Raji (cell line): ENCODE data around the gene TAPBPL.

Source experiments
- POLR2A ChIP-seq: IDR thresholded peaks from 2 replicates; pipeline ENCODE4 v1.6.1; 2011; ENCODE audit warnings: low read depth, low read length, control low read depth; ENCODE audit not compliant: insufficient read depth

The TAPBPL gene

GRCh38 chr12:6493497-6494257 lies 41.8 kb downstream of the TAPBPL start, which contains the start of gene NCAPD2:
Gene NCAPD2, plus strand, starts transcription at chr12:6494102. Its CDS starts 997 bp downstream, at chr12:6495099.
- peak; percentile 87 for TF ChIP-seq POLR2A

DNA sequence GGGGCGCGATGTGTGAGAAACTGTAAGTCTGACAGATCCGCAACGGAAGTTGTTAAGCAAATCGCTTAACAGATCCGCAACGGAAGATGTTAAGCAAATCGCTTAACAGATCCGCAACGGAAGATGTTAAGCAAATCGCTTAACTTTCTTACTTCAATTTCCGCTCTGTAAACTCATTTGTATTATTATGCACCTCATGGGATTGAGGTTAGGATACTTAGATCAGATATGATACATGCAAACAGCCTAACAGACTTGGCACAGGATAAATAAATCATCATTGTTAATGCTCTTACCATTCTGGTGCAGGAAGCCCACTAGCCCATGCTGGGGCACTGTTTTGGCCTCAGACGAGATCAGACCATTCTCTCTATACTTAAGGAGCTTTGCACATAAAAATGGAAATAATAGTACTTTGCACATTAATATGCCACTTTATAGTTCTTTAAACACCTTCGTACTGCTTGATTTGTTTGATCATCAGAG lies 42.5 kb downstream of the TAPBPL start:
- no peak; the same call in 1 of the 2 replicates for TF ChIP-seq POLR2A

- peak; percentile 19; the same call in 1 of the 2 replicates for TF ChIP-seq POLR2A
Measured at GRCh38 chr12:6494968-6495367, 43.1 kb downstream of the TAPBPL start.

DNA sequence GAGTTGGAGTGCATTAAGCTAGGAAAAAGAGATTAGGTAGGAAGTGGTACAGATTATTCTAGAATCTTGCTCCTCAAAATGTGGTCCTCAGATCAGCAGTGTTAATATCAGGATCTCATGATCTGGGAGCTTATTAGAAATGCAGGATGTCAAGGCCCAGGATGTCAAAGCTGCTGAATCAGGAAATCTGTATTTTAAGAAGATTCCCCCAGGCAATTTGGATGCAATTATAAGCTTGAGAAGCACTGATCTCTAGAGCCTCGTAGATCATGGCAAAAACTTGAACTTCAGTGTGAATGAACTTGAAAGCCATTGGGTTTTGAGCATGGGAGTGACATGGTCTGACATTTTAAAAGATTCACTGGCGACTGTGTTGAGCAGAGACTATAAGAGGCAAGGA lies 48.6 kb downstream of the TAPBPL start:
- no peak for TF ChIP-seq POLR2A

- TF ChIP-seq POLR2A = no peak
Measured at GRCh38 chr12:6507102-6507998, 55.5 kb downstream of the TAPBPL start.

DNA sequence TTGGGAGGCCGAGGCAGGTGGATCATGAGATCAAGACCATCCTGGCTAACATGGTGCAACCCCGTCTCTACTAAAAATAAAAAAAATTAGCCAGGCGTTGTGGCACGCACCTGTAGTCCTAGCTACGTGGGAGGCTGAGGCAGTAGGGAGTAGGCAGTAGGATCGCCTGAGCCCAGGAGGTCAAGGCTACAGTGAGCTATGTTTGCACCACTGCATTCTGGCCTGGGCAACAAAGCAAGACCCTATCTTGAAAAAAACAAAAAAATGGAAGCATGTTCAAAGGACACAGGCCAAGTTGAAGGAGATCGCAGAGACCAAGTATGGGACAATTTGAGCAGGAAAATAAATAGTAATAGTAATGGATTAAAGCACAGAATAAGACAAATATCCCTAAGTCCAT lies 56.2 kb downstream of the TAPBPL start:
- no peak for TF ChIP-seq POLR2A
